Thyroid gland (tissue), 4 donors: Measurements from ENCODE around the gene SALL2.
A peak's percentile ranks its signal among the peaks of the same experiment; 100 is the strongest.

Experiments used
- POLR2A ChIP-seq, 2 donors: fragments of 450-650 bp; IDR thresholded peaks; one replicate each; pipeline ENCODE4 v1.6.1; 2017; ENCODE audit warnings: antibody characterized with exemption in 2 of 2, mild to moderate bottlenecking in 2 of 2, moderate library complexity in 1 of 2
- TF ChIP-seq, protein P1 (sequence below), 6 experiments: fragments of 200-600 bp in 3 of 6; fragments of 450-650 bp in 3 of 6; sonication (generic) in 3 of 6; IDR thresholded peaks; one replicate each; pipeline ENCODE4 v1.5.1; 2016 to 2019; ENCODE audit warnings: antibody characterized with exemption in 6 of 6, mild to moderate bottlenecking in 2 of 6, inconsistent platforms in 1 of 6, moderate library complexity in 1 of 6

DNA sequence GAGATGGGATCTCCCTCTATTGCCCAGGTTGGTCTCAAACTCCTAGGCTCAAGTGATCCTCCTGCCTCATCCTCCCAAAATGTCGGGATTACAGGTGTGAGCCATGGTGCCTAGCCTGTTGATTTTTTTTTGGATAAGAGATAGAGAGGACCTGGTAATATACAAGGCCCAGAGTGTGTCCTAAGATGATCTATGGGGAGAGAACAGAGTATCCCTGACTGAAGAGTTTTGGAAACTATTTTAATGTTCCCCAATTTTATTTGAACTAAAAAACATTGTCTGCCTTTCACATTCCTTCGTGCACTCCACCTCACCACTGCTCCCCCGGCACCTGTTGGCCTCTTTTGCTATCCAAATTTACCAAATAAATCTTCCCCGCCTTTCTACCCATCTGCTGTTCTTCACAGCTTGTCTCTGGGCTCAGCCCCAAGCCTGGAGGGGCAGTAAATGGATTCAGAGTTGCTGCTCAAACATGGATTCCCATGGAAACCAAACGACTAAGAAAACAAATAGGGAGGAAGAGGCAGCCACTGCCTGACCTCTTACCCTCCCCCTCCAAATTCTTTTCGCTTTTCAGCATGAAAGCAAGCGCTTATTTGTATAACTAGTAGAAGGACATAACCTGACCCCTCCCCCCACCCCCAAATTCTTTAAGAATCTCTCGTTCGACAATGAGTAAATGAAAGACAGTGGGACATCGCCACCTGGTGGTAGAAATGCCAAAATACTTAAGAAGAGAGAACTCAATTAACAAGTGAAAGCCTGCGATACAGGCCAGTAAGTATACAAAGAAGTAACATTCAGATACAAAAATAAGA is 31.1 kb upstream of the SALL2 start:
- TF ChIP-seq, protein P1, sequence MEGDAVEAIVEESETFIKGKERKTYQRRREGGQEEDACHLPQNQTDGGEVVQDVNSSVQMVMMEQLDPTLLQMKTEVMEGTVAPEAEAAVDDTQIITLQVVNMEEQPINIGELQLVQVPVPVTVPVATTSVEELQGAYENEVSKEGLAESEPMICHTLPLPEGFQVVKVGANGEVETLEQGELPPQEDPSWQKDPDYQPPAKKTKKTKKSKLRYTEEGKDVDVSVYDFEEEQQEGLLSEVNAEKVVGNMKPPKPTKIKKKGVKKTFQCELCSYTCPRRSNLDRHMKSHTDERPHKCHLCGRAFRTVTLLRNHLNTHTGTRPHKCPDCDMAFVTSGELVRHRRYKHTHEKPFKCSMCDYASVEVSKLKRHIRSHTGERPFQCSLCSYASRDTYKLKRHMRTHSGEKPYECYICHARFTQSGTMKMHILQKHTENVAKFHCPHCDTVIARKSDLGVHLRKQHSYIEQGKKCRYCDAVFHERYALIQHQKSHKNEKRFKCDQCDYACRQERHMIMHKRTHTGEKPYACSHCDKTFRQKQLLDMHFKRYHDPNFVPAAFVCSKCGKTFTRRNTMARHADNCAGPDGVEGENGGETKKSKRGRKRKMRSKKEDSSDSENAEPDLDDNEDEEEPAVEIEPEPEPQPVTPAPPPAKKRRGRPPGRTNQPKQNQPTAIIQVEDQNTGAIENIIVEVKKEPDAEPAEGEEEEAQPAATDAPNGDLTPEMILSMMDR (IDR thresholded peaks at IDR 0.05) = peak; percentile 38 to 92 (median 63)
- TF ChIP-seq POLR2A (IDR thresholded peaks at IDR 0.05) = no peak
